Measurements from ENCODE around the gene THRSP.
"Not testable (repeated sequence)": the region's sequence is repeated elsewhere in the genome, so short reads cannot be mapped to it uniquely, and the experiment has no call there.

The THRSP gene

GRCh38 chr11:78063440-78064181 is at the start of gene THRSP:
TSS of gene THRSP (plus strand) at chr11:78063861. CDS start at chr11:78063882, 21 bp downstream.
- DNase-seq (ENCODE audit: low read depth), result no peak

- DNase-seq (ENCODE audit: low read depth), result not testable (repeated sequence)
Observed at GRCh38 chr11:78014937-78015520, 48.6 kb upstream of the THRSP start.

GRCh38 chr11:78015878-78016277 is 47.8 kb upstream of the THRSP start:
- DNase-seq (ENCODE audit: low read depth), result no peak

GRCh38 chr11:78019808-78020207 is 43.9 kb upstream of the THRSP start:
- DNase-seq (ENCODE audit: low read depth), result no peak

GRCh38 chr11:78020246-78020645 is 43.4 kb upstream of the THRSP start:
- no peak for DNase-seq (ENCODE audit: low read depth)

GRCh38 chr11:78021611-78022010 is 42.0 kb upstream of the THRSP start:
- no peak for DNase-seq (ENCODE audit: low read depth)

- DNase-seq (ENCODE audit: low read depth), result no peak
Observed at GRCh38 chr11:78022397-78023396, 41.0 kb upstream of the THRSP start, which contains the start of gene KCTD14. TSS of gene KCTD14 (minus strand) at chr11:78023276. CDS start at chr11:78023249, 27 bp downstream.

GRCh38 chr11:78023426-78023825 is 40.2 kb upstream of the THRSP start:
- DNase-seq (ENCODE audit: low read depth), result no peak

GRCh38 chr11:78025378-78025777 is 38.3 kb upstream of the THRSP start:
- DNase-seq (ENCODE audit: low read depth), result no peak

GRCh38 chr11:78027759-78028158 is 35.9 kb upstream of the THRSP start:
- no peak for DNase-seq (ENCODE audit: low read depth)

GRCh38 chr11:78028423-78028822 is 35.2 kb upstream of the THRSP start:
- not testable (repeated sequence) for DNase-seq (ENCODE audit: low read depth)

GRCh38 chr11:78030429-78031325 is 33.0 kb upstream of the THRSP start:
- peak; percentile 35 for DNase-seq (ENCODE audit: low read depth)

- DNase-seq (ENCODE audit: low read depth), result no peak
Observed at GRCh38 chr11:78031629-78032028, 32.0 kb upstream of the THRSP start.

- DNase-seq (ENCODE audit: low read depth), result no peak
Observed at GRCh38 chr11:78032090-78032489, 31.6 kb upstream of the THRSP start.

GRCh38 chr11:78033040-78033439 is 30.6 kb upstream of the THRSP start:
- peak; percentile 41 for DNase-seq (ENCODE audit: low read depth)

- no peak for DNase-seq (ENCODE audit: low read depth)
Observed at GRCh38 chr11:78034623-78035022, 29.0 kb upstream of the THRSP start.

- no peak for DNase-seq (ENCODE audit: low read depth)
Observed at GRCh38 chr11:78036313-78036712, 27.3 kb upstream of the THRSP start.

GRCh38 chr11:78037056-78037455 is 26.6 kb upstream of the THRSP start:
- no peak for DNase-seq (ENCODE audit: low read depth)

GRCh38 chr11:78037825-78038620 is 25.6 kb upstream of the THRSP start:
- DNase-seq (ENCODE audit: low read depth), result no peak

- no peak for DNase-seq (ENCODE audit: low read depth)
Observed at GRCh38 chr11:78038697-78039313, 24.9 kb upstream of the THRSP start.
